Thymus (tissue), 11 donors: ENCODE data around the gene PSMG1. TPM values are rescaled to one million over a fixed set of nuclear protein-coding genes. Genes with fewer than 3 reads are reported as not detected.
A peak's percentile ranks its signal among the peaks of the same experiment; 100 is the strongest.

Experiments
- DNase-seq, 9 donors: peaks; one replicate each; pipeline ENCODE4 v3.0.0-alpha.2; 2013; ENCODE audit warnings: low spot score in 9 of 9, low read depth in 6 of 9, missing footprints in 1 of 9
- H3K27ac ChIP-seq, 2 donors: one replicate each; pipeline ENCODE4 v1.5.1; 2013; ENCODE audit warnings: control low read depth in 1 of 2, low read depth in 1 of 2, low read length in 1 of 2, mild to moderate bottlenecking in 1 of 2, moderate library complexity in 1 of 2
- H3K27me3 ChIP-seq, 2 donors: one replicate each; pipeline ENCODE4 v1.5.1; 2013; ENCODE audit warnings: low read length in 1 of 2; ENCODE audit not compliant: control insufficient read depth in 2 of 2, insufficient read depth in 1 of 2
- H3K36me3 ChIP-seq, 2 donors: one replicate each; pipeline ENCODE4 v1.5.1; 2013; ENCODE audit warnings: low read length in 1 of 2, mild to moderate bottlenecking in 1 of 2, moderate library complexity in 1 of 2; ENCODE audit not compliant: control insufficient read depth in 2 of 2, insufficient read depth in 2 of 2
- H3K4me1 ChIP-seq, 2 donors: one replicate each; pipeline ENCODE4 v1.5.1; 2013; ENCODE audit warnings: low read length in 2 of 2; ENCODE audit not compliant: control insufficient read depth in 2 of 2, insufficient read depth in 2 of 2
- H3K4me3 ChIP-seq, 2 donors: one replicate each; pipeline ENCODE4 v1.5.1; 2013; ENCODE audit warnings: low read length in 2 of 2, control low read depth in 1 of 2, mild to moderate bottlenecking in 1 of 2
- H3K9me3 ChIP-seq, 2 donors: one replicate each; pipeline ENCODE4 v1.5.1; 2013; ENCODE audit warnings: low read length in 1 of 2, mild to moderate bottlenecking in 1 of 2; ENCODE audit not compliant: control insufficient read depth in 2 of 2, insufficient read depth in 1 of 2
- WGBS: extraction: QIAGEN DNeasy Blood & Tissue Kit; methylation state at CpG from one replicate; pipeline ENCODE4 v1.1.7; 2013; 5-methylcytosine and 5-hydroxymethylcytosine counted together
- polyA plus RNA-seq: library from polyadenylated mRNA; stranded (reverse); fragments of 200-250 nt; gene quantifications from one replicate; pipeline ENCODE4 v1.2.3, GENCODE V29; 2013
- total RNA-seq: library from RNA; stranded (reverse); fragments of 120-200 nt; gene quantifications from one replicate; pipeline ENCODE4 v1.2.4, GENCODE V29; 2013
- donor health status: healthy.

The PSMG1 gene
- total and polyA plus RNA-seq, 2 donors, result 41.2 to 57.2 TPM

DNA sequence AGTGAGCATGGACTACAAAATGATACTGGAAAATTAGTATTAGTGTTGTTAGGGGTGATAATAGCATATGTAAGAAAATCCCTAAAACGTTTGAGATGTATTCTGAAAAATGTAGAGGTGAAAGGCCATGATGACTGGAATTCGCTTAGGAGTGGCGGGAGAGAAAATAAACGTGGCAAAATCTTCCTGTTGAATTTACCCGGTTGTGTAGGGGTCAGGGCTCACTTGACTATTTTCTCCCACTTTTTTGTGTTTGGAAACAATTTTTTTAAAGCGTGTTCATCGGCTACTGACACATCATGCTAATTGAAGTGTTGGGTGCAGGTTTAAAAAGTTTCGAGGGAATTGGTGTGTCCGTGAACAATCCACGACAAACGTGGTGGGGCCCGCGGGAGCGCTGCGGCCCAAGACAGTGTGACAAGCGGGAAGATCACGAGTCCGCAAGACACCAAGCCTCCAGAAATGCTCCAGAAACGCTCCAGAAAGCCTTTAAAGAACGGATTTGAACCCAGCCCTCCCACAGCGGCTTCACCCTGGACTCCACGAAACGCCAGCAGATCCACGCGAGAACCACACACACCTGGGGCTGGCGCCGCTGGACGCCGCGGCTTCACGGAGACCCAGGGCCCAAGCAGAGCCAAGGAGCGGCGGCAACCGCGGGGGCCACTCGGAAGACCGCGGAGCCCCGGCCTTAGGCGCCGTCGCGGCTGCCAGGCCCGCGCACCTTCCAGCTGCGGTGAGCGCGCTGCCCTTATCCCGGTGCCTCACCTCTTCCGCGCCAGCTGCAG, 573 bp downstream of the PSMG1 start:
- peak in 3 of 9 donors; percentile 10 to 55 (median 16) for DNase-seq
- Histone ChIP-seq H3K4me1 (peaks cover 3 to 4% of the 10 kb centered on the region in 2 donors), H3K27me3 (no peaks in the 10 kb centered on the region), H3K36me3 (peaks cover 4 to 11% of the 10 kb centered on the region in 2 donors), H3K9me3 (no peaks in the 10 kb centered on the region), H3K27ac (peak overlapping the region; percentile 44 to 78), H3K4me3 (peak overlapping the region; percentile 75 to 83)
- WGBS, result 2% methylated on average over 51 of the region's 51 CpGs

GRCh38 chr21:39182016-39182415, 1.2 kb downstream of the PSMG1 start:
- H3K27ac ChIP-seq, result no peak overlapping the region
- no peak for DNase-seq
- peak overlapping the region; percentile 75 to 83 for H3K4me3 ChIP-seq
- H3K27me3 ChIP-seq, result no peaks in the 10 kb centered on the region
- WGBS, result 59% methylated on average over 8 of the region's 8 CpGs
- no peaks in the 10 kb centered on the region for H3K9me3 ChIP-seq
- peaks cover 4 to 14% of the 10 kb centered on the region in 2 donors for H3K36me3 ChIP-seq
- peaks cover 3 to 4% of the 10 kb centered on the region in 2 donors for H3K4me1 ChIP-seq

GRCh38 chr21:39181205-39181818, 1.9 kb downstream of the PSMG1 start:
- no peak overlapping the region for H3K27ac ChIP-seq
- WGBS, result 98% methylated on average over 4 of the region's 4 CpGs
- peaks cover 4 to 15% of the 10 kb centered on the region in 2 donors for H3K36me3 ChIP-seq
- no peaks in the 10 kb centered on the region for H3K9me3 ChIP-seq
- H3K27me3 ChIP-seq, result no peaks in the 10 kb centered on the region
- DNase-seq, result no peak
- H3K4me3 ChIP-seq, result no peak overlapping the region
- H3K4me1 ChIP-seq, result peaks cover 3 to 4% of the 10 kb centered on the region in 2 donors

GRCh38 chr21:39180429-39181019, 2.7 kb downstream of the PSMG1 start:
- Histone ChIP-seq H3K4me1 (peaks cover 3 to 4% of the 10 kb centered on the region in 2 donors), H3K27ac (no peak overlapping the region), H3K36me3 (peaks cover 11 to 15% of the 10 kb centered on the region in 2 donors), H3K9me3 (no peaks in the 10 kb centered on the region), H3K4me3 (no peak overlapping the region), H3K27me3 (no peaks in the 10 kb centered on the region)
- peak in 1 of 9 donors; percentile 27 for DNase-seq
- over 99% methylated on average over 2 of the region's 2 CpGs for WGBS

- 70% methylated on average over 7 of the region's 7 CpGs for whole genome bisulfite sequencing
- peaks cover 19% of the 10 kb centered on the region in 2 donors for H3K36me3 ChIP-seq
These were observed 4.8 kb downstream of the PSMG1 start for GRCh38 chr21:39178421-39178820.

GRCh38 chr21:39176271-39176709, 7.0 kb downstream of the PSMG1 start:
- H3K4me1 ChIP-seq, result no peaks in the 10 kb centered on the region
- no peaks in the 10 kb centered on the region for H3K9me3 ChIP-seq
- 48% methylated on average over 3 of the region's 3 CpGs for WGBS
- no peak for DNase-seq
- H3K36me3 ChIP-seq, result peaks cover 25 to 26% of the 10 kb centered on the region in 2 donors
- no peak overlapping the region for H3K4me3 ChIP-seq
- no peak overlapping the region for H3K27ac ChIP-seq
- no peaks in the 10 kb centered on the region for H3K27me3 ChIP-seq

More at GRCh38 chr21:39178421-39178820, 4.8 kb downstream of the PSMG1 start:
- Histone ChIP-seq H3K4me3 (no peak overlapping the region), H3K4me1 (peaks cover 3 to 4% of the 10 kb centered on the region in 2 donors), H3K27me3 (no peaks in the 10 kb centered on the region), H3K27ac (no peak overlapping the region), H3K9me3 (no peaks in the 10 kb centered on the region)
- DNase-seq, result no peak

- H3K36me3 ChIP-seq, result peaks cover 29% of the 10 kb centered on the region in 2 donors
- WGBS, result 95% methylated on average over 10 of the region's 10 CpGs
- no peak overlapping the region for H3K4me3 ChIP-seq
- H3K4me1 ChIP-seq, result no peaks in the 10 kb centered on the region
- H3K27me3 ChIP-seq, result no peaks in the 10 kb centered on the region
- no peak for DNase-seq
- H3K9me3 ChIP-seq, result no peaks in the 10 kb centered on the region
- no peak overlapping the region for H3K27ac ChIP-seq
These were observed 7.6 kb downstream of the PSMG1 start for GRCh38 chr21:39175665-39176064.

GRCh38 chr21:39175154-39175553, 8.1 kb downstream of the PSMG1 start:
- Histone ChIP-seq H3K36me3 (peaks cover 29% of the 10 kb centered on the region in 2 donors), H3K4me1 (no peaks in the 10 kb centered on the region), H3K9me3 (no peaks in the 10 kb centered on the region), H3K4me3 (no peak overlapping the region), H3K27me3 (no peaks in the 10 kb centered on the region), H3K27ac (no peak overlapping the region)
- 95% methylated on average over 4 of the region's 4 CpGs for WGBS
- DNase-seq, result peak in 1 of 9 donors; percentile 24
